DMS153 treated with DMSO at 0.1 percent for 48 hours (cell line): ENCODE data around the gene AADAC.
"Not testable (repeated sequence)": the region's sequence is repeated elsewhere in the genome, so short reads cannot be mapped to it uniquely, and the experiment has no call there.

Source experiments
- DNase-seq: peaks from one replicate; lab custom pipeline; 2025; ENCODE audit not compliant: unreplicated experiment; lab: John Stamatoyannopoulos, UW

The AADAC gene

GRCh38 chr3:151813799-151814198 is at the start of gene AADAC:
Gene AADAC (plus strand): TSS chr3:151814116. CDS start chr3:151814163, 47 bp downstream.
- no peak for DNase-seq

GRCh38 chr3:151764699-151765098 is 49.2 kb upstream of the AADAC start:
- not testable (repeated sequence) for DNase-seq

GRCh38 chr3:151765685-151766084 is 48.2 kb upstream of the AADAC start:
- no peak for DNase-seq

- no peak for DNase-seq
Observed at GRCh38 chr3:151766454-151766853, 47.5 kb upstream of the AADAC start.

GRCh38 chr3:151768393-151768930 is 45.5 kb upstream of the AADAC start:
- DNase-seq: no peak

- DNase-seq: no peak
Observed at GRCh38 chr3:151769175-151769574, 44.7 kb upstream of the AADAC start.

GRCh38 chr3:151770956-151771355 is 43.0 kb upstream of the AADAC start:
- DNase-seq: no peak

GRCh38 chr3:151772825-151773480 is 41.0 kb upstream of the AADAC start:
- no peak for DNase-seq

- no peak for DNase-seq
Observed at GRCh38 chr3:151774235-151774634, 39.7 kb upstream of the AADAC start.

GRCh38 chr3:151774910-151775309 is 39.0 kb upstream of the AADAC start:
- DNase-seq: no peak

- no peak for DNase-seq
Observed at GRCh38 chr3:151775314-151776258, 38.3 kb upstream of the AADAC start.

- DNase-seq: no peak
Observed at GRCh38 chr3:151776259-151776740, 37.6 kb upstream of the AADAC start.

GRCh38 chr3:151777880-151778279 is 36.0 kb upstream of the AADAC start:
- no peak for DNase-seq

- DNase-seq: no peak
Observed at GRCh38 chr3:151787626-151788025, 26.3 kb upstream of the AADAC start.

GRCh38 chr3:151788401-151788800 is 25.5 kb upstream of the AADAC start:
- DNase-seq: no peak

- no peak for DNase-seq
Observed at GRCh38 chr3:151789853-151790463, 24.0 kb upstream of the AADAC start.

GRCh38 chr3:151790763-151791162 is 23.2 kb upstream of the AADAC start:
- not testable (repeated sequence) for DNase-seq

GRCh38 chr3:151792411-151792810 is 21.5 kb upstream of the AADAC start:
- DNase-seq: no peak

GRCh38 chr3:151793636-151794035 is 20.3 kb upstream of the AADAC start:
- DNase-seq: no peak

GRCh38 chr3:151794080-151794479 is 19.8 kb upstream of the AADAC start:
- no peak for DNase-seq

- no peak for DNase-seq
Observed at GRCh38 chr3:151795276-151795675, 18.6 kb upstream of the AADAC start.
